Panc1 (cell line): ENCODE measurements around the gene SEMA4B. TPM values are rescaled to one million over a fixed set of nuclear protein-coding genes. Genes with fewer than 3 reads are reported as not detected.

Experiments
- ATAC-seq: fragments of 200-7000 bp; cut with Tn5 transposase; 2 replicates; pipeline ENCODE4 v1.9.1; 2020; ENCODE audit warnings: mild to moderate bottlenecking, moderate library complexity
- BruUV-seq: library from RNA; stranded (reverse); fragments of 400-500 nt; replicated peaks from 2 replicates; lab custom pipeline; 2021; lab: Mats Ljungman, UMichigan
- CTCF ChIA-PET: fragments of 300-600 bp; sonication (Branson Sonifier 250); formaldehyde crosslinking; loops from one replicate; lab custom pipeline; 2022; ENCODE audit warnings: antibody characterized with exemption; lab: Charles Lee
- POLR2A ChIA-PET: fragments of 300-600 bp; sonication (Branson Sonifier 250); formaldehyde crosslinking; loops from one replicate; lab custom pipeline; 2022; ENCODE audit warnings: antibody characterized with exemption; lab: Charles Lee
- DNase-seq: peaks from one replicate; pipeline ENCODE4 v3.0.0-alpha.2; 2010; ENCODE audit warnings: low read depth, low spot score
- H3K27ac ChIP-seq: 2 replicates; pipeline ENCODE4 v1.5.1; 2011; ENCODE audit warnings: mild to moderate bottlenecking, low read length, inconsistent platforms
- H3K27me3 ChIP-seq: fragments of 200-500 bp; sonication (Bioruptor generic); 2 replicates; pipeline ENCODE4 v1.6.0; 2014; ENCODE audit warnings: low read length, inconsistent platforms; ENCODE audit not compliant: control insufficient read depth, insufficient read depth
- H3K36me3 ChIP-seq: fragments of 200-500 bp; sonication (Bioruptor generic); 2 replicates; pipeline ENCODE4 v1.5.1; 2014; ENCODE audit warnings: inconsistent platforms, mild to moderate bottlenecking, low read length, moderate library complexity; ENCODE audit not compliant: control insufficient read depth, insufficient read depth
- H3K4me1 ChIP-seq: 2 replicates; pipeline ENCODE4 v1.5.1; 2011; ENCODE audit warnings: inconsistent platforms, mild to moderate bottlenecking, low read length, moderate library complexity; ENCODE audit not compliant: control insufficient read depth, insufficient read depth
- H3K4me3 ChIP-seq, 2 experiments: 2 replicates each; pipeline ENCODE4 v1.5.1; 2011 to 2012; ENCODE audit warnings: low read depth in 2 of 2, low read length in 2 of 2, mild to moderate bottlenecking in 2 of 2, inconsistent platforms in 1 of 2, moderate library complexity in 1 of 2
- H3K9me3 ChIP-seq: fragments of 200-500 bp; sonication (Bioruptor generic); 2 replicates; pipeline ENCODE4 v1.5.1; 2014; ENCODE audit warnings: low read depth, mild to moderate bottlenecking, inconsistent platforms, low read length, moderate library complexity; ENCODE audit not compliant: control insufficient read depth, insufficient read depth
- CTCF ChIP-seq: fragments of 450-650 bp; IDR thresholded peaks from 2 replicates; pipeline ENCODE4 v1.5.1; 2017; ENCODE audit warnings: mild to moderate bottlenecking
- POLR2AphosphoS5 ChIP-seq: IDR thresholded peaks from 2 replicates; pipeline ENCODE4 v1.6.1; 2012; ENCODE audit warnings: mild to moderate bottlenecking, low read depth, low read length, moderate library complexity
- REST ChIP-seq, 2 experiments: IDR thresholded peaks; 2 replicates each; pipeline ENCODE4 v1.6.1; 2011 to 2012; ENCODE audit warnings: low read depth in 2 of 2, control low read depth in 1 of 2, low read length in 1 of 2, mild to moderate bottlenecking in 1 of 2, moderate library complexity in 1 of 2; ENCODE audit not compliant: insufficient read depth in 1 of 2
- SIN3A ChIP-seq: IDR thresholded peaks from 2 replicates; pipeline ENCODE4 v1.6.1; 2012; ENCODE audit warnings: low read depth, mild to moderate bottlenecking, low read length, moderate library complexity, borderline replicate concordance; ENCODE audit not compliant: insufficient read depth
- TCF7L2 ChIP-seq: IDR thresholded peaks from 2 replicates; pipeline ENCODE4 v1.6.1; 2011; ENCODE audit warnings: mild to moderate bottlenecking, low read depth, low read length, inconsistent platforms
- in situ Hi-C: cut with HindIII; loops from 2 replicates; pipeline ENCODE4 v1.10.0; 2016; ENCODE audit warnings: low sequenced_read_pairs, low pct_unique_long_range_greater_than_20kb
- intact Hi-C: fragments of 100-400 bp; cut with micrococcal nuclease; formaldehyde crosslinking; loops from one replicate; pipeline ENCODE4 v1.10.0; 2022; ENCODE audit not compliant: unreplicated experiment
- total RNA-seq: library from RNA; stranded (reverse); gene quantifications from one replicate; pipeline ENCODE4 v1.2.1, GENCODE V29; 2021; ENCODE audit not compliant: unreplicated experiment

The SEMA4B gene
- total RNA-seq, 1 experiment from 2014 or later: 600 TPM

DNA sequence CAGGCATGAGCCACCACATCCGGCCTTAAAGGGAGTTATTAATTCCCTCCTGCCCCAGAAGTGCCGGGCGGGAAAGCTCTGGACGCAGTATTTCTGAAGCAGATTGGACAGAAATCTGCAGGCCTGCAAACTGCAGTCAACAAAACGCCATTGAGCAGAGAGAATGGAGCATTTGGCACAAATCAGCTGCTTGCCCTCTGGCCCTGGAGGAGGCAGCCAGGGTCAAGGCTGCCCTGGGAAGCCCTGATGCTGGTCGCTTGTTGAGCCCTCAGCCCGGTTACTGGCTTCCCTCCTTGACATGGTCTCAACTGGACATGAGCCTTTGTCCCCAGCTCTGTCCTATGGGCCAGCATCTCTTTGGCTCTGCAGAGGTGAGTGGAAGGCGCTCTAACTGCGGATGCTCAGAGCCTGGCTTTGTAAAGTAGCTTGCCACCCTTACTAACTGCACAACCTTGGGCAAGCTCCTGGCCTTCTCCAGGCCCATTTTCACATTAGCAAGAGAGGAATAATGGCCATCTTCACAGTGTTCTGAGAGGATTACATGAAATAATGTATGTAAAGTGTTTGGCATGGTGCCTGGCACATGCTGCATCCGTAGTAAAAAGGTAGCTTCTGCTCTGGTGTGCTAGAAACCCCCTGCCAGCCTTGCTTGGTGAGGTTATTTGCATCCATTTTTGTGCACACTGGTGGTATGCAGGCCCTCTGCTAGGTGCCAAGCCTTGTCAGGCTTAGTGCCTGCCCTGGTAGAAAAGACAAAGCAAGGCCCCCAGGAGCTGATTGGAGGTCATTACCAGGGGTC is 4.1 kb downstream of the SEMA4B start:
- peaks cover 21% of the 10 kb centered on the region for H3K36me3 ChIP-seq
- no peak; the same call in none of the 2 replicates for TF ChIP-seq POLR2AphosphoS5
- TF ChIP-seq REST (IDR thresholded peaks at IDR 0.05; ENCODE audit: insufficient read depth in 1 of 2, low read depth in 2 of 2, low read length in 1 of 2): no peak
- no peak for TF ChIP-seq TCF7L2
- TF ChIP-seq CTCF: no peak
- no peak for TF ChIP-seq SIN3A
- POLR2A ChIA-PET: interaction anchor here (0.6 kb wide), 1 partner anchor 511 kb away, joined by 11 read pairs; no protein-coding TSS in a partner anchor
- no peak for DNase-seq
- no peak for ATAC-seq
- H3K27ac ChIP-seq: peak overlapping the region; percentile 100
- no TSS peak for BruUV-seq
- in situ Hi-C loops (no loop called here), intact Hi-C loops (no loop called here)
- H3K4me1 ChIP-seq: peaks cover 67% of the 10 kb centered on the region
- peak overlapping the region; percentile 87 to 100 for H3K4me3 ChIP-seq
- CTCF ChIA-PET: interaction anchor here (0.6 to 1.4 kb wide), 3 partner anchors 9 to 117 kb away, joined by 3 to 13 read pairs (median 4); no protein-coding TSS in a partner anchor
- no peaks in the 10 kb centered on the region for H3K9me3 ChIP-seq
- no peaks in the 10 kb centered on the region for H3K27me3 ChIP-seq

DNA sequence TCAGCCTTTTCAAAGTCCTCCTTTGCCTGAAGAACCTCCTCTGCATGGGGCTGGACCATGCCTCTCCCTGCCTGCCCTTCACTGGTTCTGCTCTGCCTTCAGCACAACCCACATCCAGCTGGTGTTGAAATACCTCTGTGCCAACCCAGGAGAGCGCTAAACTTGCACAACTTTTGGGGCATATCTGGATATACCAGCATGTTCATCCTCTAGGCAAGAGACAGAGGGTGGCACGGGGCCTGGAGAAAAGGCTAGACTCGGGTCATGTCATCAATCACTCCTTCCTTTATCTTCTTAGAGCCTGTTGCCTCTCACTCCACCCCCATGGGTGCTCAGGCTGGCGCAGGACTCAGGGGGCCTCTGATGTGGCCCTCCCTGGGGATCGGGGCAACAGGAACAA is 4.8 kb downstream of the SEMA4B start:
- intact Hi-C loops: no loop called here
- TF ChIP-seq SIN3A: no peak
- no peak for TF ChIP-seq REST (IDR thresholded peaks at IDR 0.05; ENCODE audit: insufficient read depth in 1 of 2, low read depth in 2 of 2, low read length in 1 of 2)
- TF ChIP-seq CTCF: no peak
- no peak for TF ChIP-seq TCF7L2
- no peak; the same call in 1 of the 2 replicates for TF ChIP-seq POLR2AphosphoS5
- Histone ChIP-seq H3K27ac (peak overlapping the region; percentile 100), H3K27me3 (no peaks in the 10 kb centered on the region), H3K4me1 (peaks cover 68% of the 10 kb centered on the region), H3K36me3 (peaks cover 25% of the 10 kb centered on the region), H3K4me3 (peak overlapping the region; percentile 87 to 100), H3K9me3 (no peaks in the 10 kb centered on the region)
- ATAC-seq (no peak), DNase-seq (no peak)
- ChIA-PET CTCF (no interaction called here), POLR2A (interaction anchor here (0.6 kb wide), 1 partner anchor 512 kb away, joined by 11 read pairs; no protein-coding TSS in a partner anchor)
- no TSS peak for BruUV-seq
- in situ Hi-C loops: no loop called here
